Gastroesophageal sphincter (tissue), 4 donors: Measurements from ENCODE around the gene PDZD2. TPM values are rescaled to one million over a fixed set of nuclear protein-coding genes. Genes with fewer than 3 reads are reported as not detected.

ENCODE experiments used
- ATAC-seq: fragments of 150-250 bp; one replicate; pipeline ENCODE4 v1.9.1; 2016; ENCODE audit warnings: mild to moderate bottlenecking, moderate library complexity
- H3K27ac ChIP-seq, 4 donors: fragments of 200-600 bp; sonication (generic) in 3 of 4; 1 replicate in 3 of 4; 2 replicates in 1 of 4; pipeline ENCODE4 v1.5.1; 2016 to 2019
- H3K27me3 ChIP-seq: fragments of 200-600 bp; sonication (generic); one replicate; pipeline ENCODE4 v1.5.1; 2019
- H3K36me3 ChIP-seq, 2 donors: fragments of 200-600 bp; sonication (generic); one replicate each; pipeline ENCODE4 v1.5.1; 2019; ENCODE audit warnings: control low read depth in 1 of 2
- H3K4me1 ChIP-seq, 3 donors: fragments of 200-600 bp; sonication (generic); 1 replicate in 2 of 3; 2 replicates in 1 of 3; pipeline ENCODE4 v1.5.1; 2016 to 2019; ENCODE audit warnings: control low read depth in 2 of 3
- H3K4me3 ChIP-seq, 2 donors: fragments of 200-600 bp; sonication (generic); one replicate each; pipeline ENCODE4 v1.5.1; 2019; ENCODE audit warnings: mild to moderate bottlenecking in 1 of 2, moderate library complexity in 1 of 2
- H3K9me3 ChIP-seq, 3 donors: fragments of 200-600 bp; sonication (generic); one replicate each; pipeline ENCODE4 v1.5.1; 2017 to 2019; ENCODE audit warnings: control low read depth in 2 of 3
- CTCF ChIP-seq, 4 experiments: fragments of 200-600 bp in 2 of 4; fragments of 450-650 bp in 2 of 4; sonication (generic) in 1 of 4; IDR thresholded peaks; one replicate each; pipeline ENCODE4 v1.5.1; 2017 to 2019; ENCODE audit warnings: antibody characterized with exemption in 4 of 4, mild to moderate bottlenecking in 2 of 4, moderate library complexity in 2 of 4
- EP300 ChIP-seq: sonication (generic); formaldehyde crosslinking; IDR thresholded peaks from one replicate; pipeline ENCODE4 v1.6.1; 2017; ENCODE audit warnings: antibody characterized with exemption, mild to moderate bottlenecking
- POLR2A ChIP-seq, 2 donors: fragments of 450-650 bp; IDR thresholded peaks; one replicate each; pipeline ENCODE4 v1.6.1; 2017; ENCODE audit warnings: antibody characterized with exemption in 2 of 2, mild to moderate bottlenecking in 2 of 2, moderate library complexity in 1 of 2
- POLR2AphosphoS5 ChIP-seq: sonication (generic); formaldehyde crosslinking; IDR thresholded peaks from one replicate; pipeline ENCODE4 v1.6.1; 2017; ENCODE audit warnings: antibody characterized with exemption
- WGBS, 2 donors: methylation state at CpG; one replicate each; pipeline ENCODE4 v1.1.5; 2018; ENCODE audit warnings: low coverage in 1 of 2; 5-methylcytosine and 5-hydroxymethylcytosine counted together
- total RNA-seq, 4 donors: library from RNA; depleted of rRNA; stranded (reverse); fragments of >200 nt; gene quantifications; one replicate each; pipeline ENCODE4 v1.1.0, GENCODE V29; 2016

PDZD2 gene
- total RNA-seq, 4 donors from 2014 or later: 8.6 to 19.4 (median 14.0) TPM

GRCh38 chr5:31800351-31800750, 161.4 kb downstream of the PDZD2 start:
- H3K36me3 ChIP-seq: no peaks in the 10 kb centered on the region
- peaks cover 22% of the 10 kb centered on the region for H3K27me3 ChIP-seq
- no peak overlapping the region for H3K4me3 ChIP-seq
- WGBS, 2 donors: 83 to 88% methylated on average over 1 of the region's 1 CpG
- H3K9me3 ChIP-seq: no peaks in the 10 kb centered on the region
- no peaks in the 10 kb centered on the region for H3K4me1 ChIP-seq
- no peak for ATAC-seq
- H3K27ac ChIP-seq: no peak overlapping the region
- TF ChIP-seq CTCF (IDR thresholded peaks at IDR 0.05) (no peak), POLR2AphosphoS5 (no peak), POLR2A (IDR thresholded peaks at IDR 0.05) (no peak), EP300 (no peak)

- no peaks in the 10 kb centered on the region for H3K4me1 ChIP-seq
- ATAC-seq: no peak
- 73 to 82% methylated on average over 6 to 9 of the region's 9 CpGs for WGBS, 2 donors
- peaks cover 20% of the 10 kb centered on the region for H3K27me3 ChIP-seq
- TF ChIP-seq CTCF (IDR thresholded peaks at IDR 0.05) (no peak), EP300 (no peak), POLR2A (IDR thresholded peaks at IDR 0.05) (no peak), POLR2AphosphoS5 (no peak)
- no peaks in the 10 kb centered on the region for H3K36me3 ChIP-seq
- H3K27ac ChIP-seq: no peak overlapping the region
- H3K4me3 ChIP-seq: no peak overlapping the region
- H3K9me3 ChIP-seq: no peaks in the 10 kb centered on the region
These were observed 167.0 kb downstream of the PDZD2 start for GRCh38 chr5:31805785-31806400.

GRCh38 chr5:31806561-31806960, 167.6 kb downstream of the PDZD2 start:
- no peak overlapping the region for H3K27ac ChIP-seq
- ATAC-seq: no peak
- WGBS, 2 donors: 62 to 72% methylated on average over 6 of the region's 6 CpGs
- H3K4me1 ChIP-seq: no peaks in the 10 kb centered on the region
- peaks cover 13% of the 10 kb centered on the region for H3K27me3 ChIP-seq
- no peak overlapping the region for H3K4me3 ChIP-seq
- no peaks in the 10 kb centered on the region for H3K9me3 ChIP-seq
- no peak for TF ChIP-seq POLR2A (IDR thresholded peaks at IDR 0.05)
- no peak for TF ChIP-seq CTCF (IDR thresholded peaks at IDR 0.05)
- no peak for TF ChIP-seq POLR2AphosphoS5
- TF ChIP-seq EP300: no peak
- H3K36me3 ChIP-seq: no peaks in the 10 kb centered on the region

GRCh38 chr5:31807789-31808540, 169.0 kb downstream of the PDZD2 start:
- Histone ChIP-seq H3K4me3 (no peak overlapping the region), H3K27ac (no peak overlapping the region), H3K9me3 (no peaks in the 10 kb centered on the region), H3K36me3 (no peaks in the 10 kb centered on the region), H3K27me3 (peaks cover 10% of the 10 kb centered on the region), H3K4me1 (no peaks in the 10 kb centered on the region)
- TF ChIP-seq POLR2AphosphoS5 (no peak), CTCF (IDR thresholded peaks at IDR 0.05) (no peak), EP300 (no peak), POLR2A (IDR thresholded peaks at IDR 0.05) (no peak)
- WGBS, 2 donors: 64 to 70% methylated on average over 5 to 8 of the region's 11 CpGs
- no peak for ATAC-seq
